ENCODE results near the gene PGLYRP3.

PGLYRP3 gene

DNA sequence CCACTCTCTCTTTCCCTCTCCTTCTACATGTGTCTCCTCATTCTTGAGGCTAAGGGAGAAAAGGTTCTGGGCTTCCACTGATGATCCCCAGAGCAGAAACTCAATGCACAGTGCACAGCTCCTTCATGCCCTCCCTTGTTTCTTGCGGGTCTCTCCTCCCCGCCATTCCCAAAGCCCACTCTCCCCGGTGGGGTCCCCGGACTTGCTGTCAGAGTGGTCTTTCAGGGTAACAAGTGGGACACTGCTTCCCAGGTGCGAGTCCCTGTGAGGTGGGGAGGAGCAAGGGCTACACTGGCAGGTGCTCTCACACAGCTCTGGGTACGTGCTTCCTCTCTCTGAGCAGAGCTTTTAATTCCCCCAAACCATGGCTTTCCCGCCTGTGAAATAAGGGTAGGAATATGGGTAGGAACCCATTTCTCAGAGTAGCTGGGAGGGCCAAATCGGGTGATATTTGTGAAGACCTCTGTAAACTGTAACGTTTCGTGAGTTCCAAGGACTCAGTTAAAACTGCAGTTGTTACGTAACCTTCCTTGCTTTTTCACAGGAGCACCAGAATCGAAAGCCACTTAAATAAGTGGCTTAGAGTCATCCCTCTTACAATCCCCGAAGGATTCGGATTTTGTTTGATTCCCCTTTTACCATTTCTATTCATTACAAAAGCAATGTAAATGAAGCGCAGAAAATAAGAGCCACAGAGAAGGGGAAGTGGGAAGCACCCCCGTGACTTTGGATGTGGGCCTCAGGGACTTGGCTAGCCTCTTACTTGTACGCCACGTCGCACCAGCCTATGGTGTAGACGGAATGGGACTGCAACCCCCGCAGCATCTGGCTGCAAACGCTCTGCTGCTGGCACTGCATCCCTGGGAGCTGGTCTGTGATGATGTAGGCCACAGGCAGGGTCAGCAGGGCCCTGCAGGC is 6.2 kb downstream of the PGLYRP3 start:
- ATAC-seq, result no peak
- TF ChIP-seq, protein P1, sequence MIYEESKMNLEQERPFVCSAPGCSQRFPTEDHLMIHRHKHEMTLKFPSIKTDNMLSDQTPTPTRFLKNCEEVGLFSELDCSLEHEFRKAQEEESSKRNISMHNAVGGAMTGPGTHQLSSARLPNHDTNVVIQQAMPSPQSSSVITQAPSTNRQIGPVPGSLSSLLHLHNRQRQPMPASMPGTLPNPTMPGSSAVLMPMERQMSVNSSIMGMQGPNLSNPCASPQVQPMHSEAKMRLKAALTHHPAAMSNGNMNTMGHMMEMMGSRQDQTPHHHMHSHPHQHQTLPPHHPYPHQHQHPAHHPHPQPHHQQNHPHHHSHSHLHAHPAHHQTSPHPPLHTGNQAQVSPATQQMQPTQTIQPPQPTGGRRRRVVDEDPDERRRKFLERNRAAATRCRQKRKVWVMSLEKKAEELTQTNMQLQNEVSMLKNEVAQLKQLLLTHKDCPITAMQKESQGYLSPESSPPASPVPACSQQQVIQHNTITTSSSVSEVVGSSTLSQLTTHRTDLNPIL (CRISPR knock-in tag; IDR thresholded peaks at IDR 0.05; ENCODE audit: low read depth), result no peak
- TF ChIP-seq ARNTL (CRISPR knock-in tag; IDR thresholded peaks at IDR 0.05; ENCODE audit: borderline replicate concordance, low read depth), result no peak
- no peak for TF ChIP-seq ZNF565 (CRISPR knock-in tag; conservative IDR thresholded peaks at IDR 0.05; ENCODE audit: low read depth)
- no peak for TF ChIP-seq RARB (CRISPR knock-in tag; IDR thresholded peaks at IDR 0.05)
- no peak for TF ChIP-seq ZC3H10 (CRISPR knock-in tag; IDR thresholded peaks at IDR 0.05)
- TF ChIP-seq, protein P2, sequence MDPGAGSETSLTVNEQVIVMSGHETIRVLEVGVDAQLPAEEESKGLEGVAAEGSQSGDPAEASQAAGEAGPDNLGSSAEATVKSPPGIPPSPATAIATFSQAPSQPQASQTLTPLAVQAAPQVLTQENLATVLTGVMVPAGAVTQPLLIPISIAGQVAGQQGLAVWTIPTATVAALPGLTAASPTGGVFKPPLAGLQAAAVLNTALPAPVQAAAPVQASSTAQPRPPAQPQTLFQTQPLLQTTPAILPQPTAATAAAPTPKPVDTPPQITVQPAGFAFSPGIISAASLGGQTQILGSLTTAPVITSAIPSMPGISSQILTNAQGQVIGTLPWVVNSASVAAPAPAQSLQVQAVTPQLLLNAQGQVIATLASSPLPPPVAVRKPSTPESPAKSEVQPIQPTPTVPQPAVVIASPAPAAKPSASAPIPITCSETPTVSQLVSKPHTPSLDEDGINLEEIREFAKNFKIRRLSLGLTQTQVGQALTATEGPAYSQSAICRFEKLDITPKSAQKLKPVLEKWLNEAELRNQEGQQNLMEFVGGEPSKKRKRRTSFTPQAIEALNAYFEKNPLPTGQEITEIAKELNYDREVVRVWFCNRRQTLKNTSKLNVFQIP (CRISPR knock-in tag; IDR thresholded peaks at IDR 0.05; ENCODE audit: borderline replicate concordance, low read depth), result no peak
- no peak for TF ChIP-seq TOX (CRISPR knock-in tag; IDR thresholded peaks at IDR 0.05; ENCODE audit: borderline replicate concordance)
- no peak for TF ChIP-seq TCF4 (CRISPR knock-in tag; IDR thresholded peaks at IDR 0.05; ENCODE audit: borderline replicate concordance)
- no peak for TF ChIP-seq ESRRG (CRISPR knock-in tag; IDR thresholded peaks at IDR 0.05)
- no peak for TF ChIP-seq ISL1 (CRISPR knock-in tag; IDR thresholded peaks at IDR 0.05)
- TF ChIP-seq, protein P3, sequence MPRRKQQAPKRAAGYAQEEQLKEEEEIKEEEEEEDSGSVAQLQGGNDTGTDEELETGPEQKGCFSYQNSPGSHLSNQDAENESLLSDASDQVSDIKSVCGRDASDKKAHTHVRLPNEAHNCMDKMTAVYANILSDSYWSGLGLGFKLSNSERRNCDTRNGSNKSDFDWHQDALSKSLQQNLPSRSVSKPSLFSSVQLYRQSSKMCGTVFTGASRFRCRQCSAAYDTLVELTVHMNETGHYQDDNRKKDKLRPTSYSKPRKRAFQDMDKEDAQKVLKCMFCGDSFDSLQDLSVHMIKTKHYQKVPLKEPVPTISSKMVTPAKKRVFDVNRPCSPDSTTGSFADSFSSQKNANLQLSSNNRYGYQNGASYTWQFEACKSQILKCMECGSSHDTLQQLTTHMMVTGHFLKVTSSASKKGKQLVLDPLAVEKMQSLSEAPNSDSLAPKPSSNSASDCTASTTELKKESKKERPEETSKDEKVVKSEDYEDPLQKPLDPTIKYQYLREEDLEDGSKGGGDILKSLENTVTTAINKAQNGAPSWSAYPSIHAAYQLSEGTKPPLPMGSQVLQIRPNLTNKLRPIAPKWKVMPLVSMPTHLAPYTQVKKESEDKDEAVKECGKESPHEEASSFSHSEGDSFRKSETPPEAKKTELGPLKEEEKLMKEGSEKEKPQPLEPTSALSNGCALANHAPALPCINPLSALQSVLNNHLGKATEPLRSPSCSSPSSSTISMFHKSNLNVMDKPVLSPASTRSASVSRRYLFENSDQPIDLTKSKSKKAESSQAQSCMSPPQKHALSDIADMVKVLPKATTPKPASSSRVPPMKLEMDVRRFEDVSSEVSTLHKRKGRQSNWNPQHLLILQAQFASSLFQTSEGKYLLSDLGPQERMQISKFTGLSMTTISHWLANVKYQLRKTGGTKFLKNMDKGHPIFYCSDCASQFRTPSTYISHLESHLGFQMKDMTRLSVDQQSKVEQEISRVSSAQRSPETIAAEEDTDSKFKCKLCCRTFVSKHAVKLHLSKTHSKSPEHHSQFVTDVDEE (CRISPR knock-in tag; IDR thresholded peaks at IDR 0.05), result no peak

GRCh38 chr1:153305682-153306081 is 7.1 kb downstream of the PGLYRP3 start:
- TF ChIP-seq TCF4 (CRISPR knock-in tag; IDR thresholded peaks at IDR 0.05; ENCODE audit: borderline replicate concordance), result no peak
- TF ChIP-seq PPARA (CRISPR knock-in tag; IDR thresholded peaks at IDR 0.05; ENCODE audit: borderline replicate concordance), result no peak
- TF ChIP-seq, protein P4, sequence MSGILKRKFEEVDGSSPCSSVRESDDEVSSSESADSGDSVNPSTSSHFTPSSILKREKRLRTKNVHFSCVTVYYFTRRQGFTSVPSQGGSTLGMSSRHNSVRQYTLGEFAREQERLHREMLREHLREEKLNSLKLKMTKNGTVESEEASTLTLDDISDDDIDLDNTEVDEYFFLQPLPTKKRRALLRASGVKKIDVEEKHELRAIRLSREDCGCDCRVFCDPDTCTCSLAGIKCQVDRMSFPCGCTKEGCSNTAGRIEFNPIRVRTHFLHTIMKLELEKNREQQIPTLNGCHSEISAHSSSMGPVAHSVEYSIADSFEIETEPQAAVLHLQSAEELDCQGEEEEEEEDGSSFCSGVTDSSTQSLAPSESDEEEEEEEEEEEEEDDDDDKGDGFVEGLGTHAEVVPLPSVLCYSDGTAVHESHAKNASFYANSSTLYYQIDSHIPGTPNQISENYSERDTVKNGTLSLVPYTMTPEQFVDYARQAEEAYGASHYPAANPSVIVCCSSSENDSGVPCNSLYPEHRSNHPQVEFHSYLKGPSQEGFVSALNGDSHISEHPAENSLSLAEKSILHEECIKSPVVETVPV (CRISPR knock-in tag; IDR thresholded peaks at IDR 0.05), result no peak
- no peak for TF ChIP-seq ZC3H10 (CRISPR knock-in tag; IDR thresholded peaks at IDR 0.05)
- TF ChIP-seq GLIS3 (CRISPR knock-in tag; IDR thresholded peaks at IDR 0.05), result no peak
- TF ChIP-seq TOX (CRISPR knock-in tag; IDR thresholded peaks at IDR 0.05; ENCODE audit: borderline replicate concordance), result no peak
- TF ChIP-seq ESRRG (CRISPR knock-in tag; IDR thresholded peaks at IDR 0.05), result no peak
- TF ChIP-seq ZNF565 (CRISPR knock-in tag; conservative IDR thresholded peaks at IDR 0.05; ENCODE audit: low read depth), result no peak

DNA sequence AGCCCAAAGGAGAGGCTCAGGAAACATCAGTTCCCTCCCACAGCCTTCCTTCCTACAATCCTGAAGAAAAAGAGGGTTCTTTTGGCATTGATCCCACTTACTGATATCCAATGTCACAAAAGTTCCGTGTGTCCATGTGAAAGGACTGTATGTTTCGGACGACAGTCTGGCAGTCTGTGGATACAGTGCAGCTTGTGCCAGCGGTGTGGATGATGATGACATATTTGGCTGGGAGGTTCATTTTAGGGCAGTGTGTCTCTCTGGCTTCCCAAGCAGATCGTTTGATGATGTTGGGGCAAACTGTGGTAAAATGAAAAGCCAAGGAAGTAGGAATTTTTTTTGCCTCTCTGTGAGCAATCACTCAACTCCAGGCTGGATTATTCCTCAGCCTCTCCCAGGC is 10.4 kb downstream of the PGLYRP3 start:
- no peak for ATAC-seq
- TF ChIP-seq, protein P3 (CRISPR knock-in tag; IDR thresholded peaks at IDR 0.05), result no peak
- no peak for TF ChIP-seq PATZ1 (CRISPR knock-in tag; IDR thresholded peaks at IDR 0.05; ENCODE audit: borderline replicate concordance)
- no peak for TF ChIP-seq SNAI2 (CRISPR knock-in tag; IDR thresholded peaks at IDR 0.05)

More at GRCh38 chr1:153305682-153306081, 7.1 kb downstream of the PGLYRP3 start:
- no peak for ATAC-seq
